Vagina (tissue), 2 donors: ENCODE data around the gene TSPAN12. TPM values are rescaled to one million over a fixed set of nuclear protein-coding genes. Genes with fewer than 3 reads are reported as not detected.
"Not testable (repeated sequence)": the region's sequence is repeated elsewhere in the genome, so short reads cannot be mapped to it uniquely, and the experiment has no call there.

Source experiments
- DNase-seq, 2 donors: peaks; one replicate each; pipeline ENCODE4 v3.0.0-alpha.2; 2017; ENCODE audit errors: extremely low spot score in 2 of 2
- H3K27ac ChIP-seq: fragments of 200-600 bp; sonication (generic); one replicate; pipeline ENCODE4 v1.5.1; 2019
- H3K27me3 ChIP-seq: fragments of 200-600 bp; sonication (generic); one replicate; pipeline ENCODE4 v1.5.1; 2019
- H3K36me3 ChIP-seq, 2 donors: fragments of 200-600 bp; sonication (generic); one replicate each; pipeline ENCODE4 v1.5.1; 2017 to 2019
- H3K4me1 ChIP-seq: fragments of 200-600 bp; sonication (generic); one replicate; pipeline ENCODE4 v1.5.1; 2019
- H3K4me3 ChIP-seq, 2 donors: fragments of 200-600 bp; sonication (generic); 1 replicate in 1 of 2; 2 replicates in 1 of 2; pipeline ENCODE4 v1.5.1; 2016 to 2019
- H3K9me3 ChIP-seq: fragments of 200-600 bp; sonication (generic); one replicate; pipeline ENCODE4 v1.5.1; 2019
- POLR2A ChIP-seq, 2 donors: fragments of 450-650 bp; IDR thresholded peaks; one replicate each; pipeline ENCODE4 v1.6.1; 2017; ENCODE audit warnings: antibody characterized with exemption in 2 of 2, mild to moderate bottlenecking in 2 of 2, moderate library complexity in 2 of 2
- POLR2AphosphoS5 ChIP-seq, 2 donors: sonication (generic); formaldehyde crosslinking; IDR thresholded peaks; one replicate each; pipeline ENCODE4 v1.9.0; 2017; ENCODE audit warnings: antibody characterized with exemption in 2 of 2, mild to moderate bottlenecking in 2 of 2, low read depth in 1 of 2; ENCODE audit not compliant: insufficient read depth in 1 of 2
- intact Hi-C: fragments of 100-400 bp; cut with DNase I; formaldehyde crosslinking; loops from one replicate; pipeline ENCODE4 v1.15.1; 2023
- total RNA-seq: library from RNA; depleted of rRNA; stranded (reverse); fragments of >200 nt; gene quantifications from one replicate; pipeline ENCODE4 v1.2.3, GENCODE V29; 2016
- TF ChIP-seq, protein P1 (sequence below), 3 experiments: fragments of 450-650 bp in 2 of 3; fragments of 200-600 bp in 1 of 3; sonication (generic) in 1 of 3; IDR thresholded peaks; one replicate each; pipeline ENCODE4 v1.5.1; 2017 to 2019; ENCODE audit warnings: antibody characterized with exemption in 3 of 3, mild to moderate bottlenecking in 2 of 3, moderate library complexity in 2 of 3

The TSPAN12 gene, protein sequence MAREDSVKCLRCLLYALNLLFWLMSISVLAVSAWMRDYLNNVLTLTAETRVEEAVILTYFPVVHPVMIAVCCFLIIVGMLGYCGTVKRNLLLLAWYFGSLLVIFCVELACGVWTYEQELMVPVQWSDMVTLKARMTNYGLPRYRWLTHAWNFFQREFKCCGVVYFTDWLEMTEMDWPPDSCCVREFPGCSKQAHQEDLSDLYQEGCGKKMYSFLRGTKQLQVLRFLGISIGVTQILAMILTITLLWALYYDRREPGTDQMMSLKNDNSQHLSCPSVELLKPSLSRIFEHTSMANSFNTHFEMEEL
- 9.6 TPM for total RNA-seq

DNA sequence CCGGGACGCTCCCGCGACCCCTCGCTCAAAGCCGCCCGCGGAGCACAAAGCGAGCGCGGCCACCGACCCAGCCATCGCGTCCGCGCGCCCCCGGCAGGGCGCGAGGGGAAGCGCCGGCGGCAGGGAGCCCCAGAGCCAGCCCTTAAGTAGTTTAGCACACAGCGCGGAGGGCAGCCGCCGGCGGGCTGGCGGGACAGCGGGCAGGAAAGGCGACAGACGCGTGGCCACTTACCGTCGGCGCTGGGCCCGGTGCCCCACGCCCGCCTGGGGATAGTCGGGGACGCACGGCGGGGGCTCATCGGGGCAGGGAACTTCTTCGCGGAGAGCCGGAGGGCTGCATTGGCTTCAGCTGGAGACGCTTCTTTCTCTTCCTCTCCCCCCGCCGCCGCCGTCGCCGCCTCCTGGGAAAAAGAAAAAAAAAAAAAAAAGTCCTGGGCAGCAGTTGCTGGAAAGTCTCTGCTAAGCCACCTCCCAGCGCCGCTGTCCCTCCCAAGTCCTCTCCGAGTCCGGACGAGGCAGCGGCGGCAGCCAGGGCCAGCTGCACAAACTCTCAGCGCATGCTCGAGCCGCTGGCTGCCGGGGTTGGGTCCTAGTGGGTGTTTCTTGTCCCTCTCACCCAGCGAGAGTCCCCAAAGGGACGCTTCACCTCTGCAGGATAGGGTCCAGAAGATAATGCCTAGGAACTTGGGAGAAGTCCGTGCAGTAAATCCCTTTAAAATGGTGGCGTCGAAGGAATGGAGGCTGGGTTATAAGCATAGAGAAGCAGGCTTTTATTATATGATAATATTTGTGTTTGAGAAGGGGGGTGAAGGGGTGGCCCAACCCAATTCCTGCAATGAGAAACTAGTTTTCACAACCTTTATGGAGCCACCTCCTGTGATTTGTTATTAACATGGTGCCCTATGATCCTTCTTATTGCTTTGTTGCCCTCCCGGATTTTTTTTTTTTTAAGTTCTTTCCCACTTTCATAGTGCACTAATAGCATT lies at the start of gene TSPAN12:
TSPAN12 (minus strand) TSS at position 557 of the 986 bp plus-strand sequence. CDS start 1,381 bp downstream, outside the sequence.
- Histone ChIP-seq H3K27me3 (no peaks in the 10 kb centered on the region), H3K36me3 (no peaks in the 10 kb centered on the region), H3K4me3 (peak within 1 kb of the TSS; percentile 56 to 74), H3K27ac (peak within 1 kb of the TSS; percentile 79), H3K4me1 (peaks cover 14% of the 10 kb centered on the region), H3K9me3 (no peaks in the 10 kb centered on the region)
- TF ChIP-seq POLR2AphosphoS5 (IDR thresholded peaks at IDR 0.05; ENCODE audit: insufficient read depth in 1 of 2, low read depth in 1 of 2) (peak; percentile 9 to 55), POLR2A (IDR thresholded peaks at IDR 0.05) (no peak)
- TF ChIP-seq, protein P1, sequence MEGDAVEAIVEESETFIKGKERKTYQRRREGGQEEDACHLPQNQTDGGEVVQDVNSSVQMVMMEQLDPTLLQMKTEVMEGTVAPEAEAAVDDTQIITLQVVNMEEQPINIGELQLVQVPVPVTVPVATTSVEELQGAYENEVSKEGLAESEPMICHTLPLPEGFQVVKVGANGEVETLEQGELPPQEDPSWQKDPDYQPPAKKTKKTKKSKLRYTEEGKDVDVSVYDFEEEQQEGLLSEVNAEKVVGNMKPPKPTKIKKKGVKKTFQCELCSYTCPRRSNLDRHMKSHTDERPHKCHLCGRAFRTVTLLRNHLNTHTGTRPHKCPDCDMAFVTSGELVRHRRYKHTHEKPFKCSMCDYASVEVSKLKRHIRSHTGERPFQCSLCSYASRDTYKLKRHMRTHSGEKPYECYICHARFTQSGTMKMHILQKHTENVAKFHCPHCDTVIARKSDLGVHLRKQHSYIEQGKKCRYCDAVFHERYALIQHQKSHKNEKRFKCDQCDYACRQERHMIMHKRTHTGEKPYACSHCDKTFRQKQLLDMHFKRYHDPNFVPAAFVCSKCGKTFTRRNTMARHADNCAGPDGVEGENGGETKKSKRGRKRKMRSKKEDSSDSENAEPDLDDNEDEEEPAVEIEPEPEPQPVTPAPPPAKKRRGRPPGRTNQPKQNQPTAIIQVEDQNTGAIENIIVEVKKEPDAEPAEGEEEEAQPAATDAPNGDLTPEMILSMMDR (IDR thresholded peaks at IDR 0.05) = peak in 1 of 3 experiments; percentile 41
- intact Hi-C loops = no loop called here
- DNase-seq = no peak

DNA sequence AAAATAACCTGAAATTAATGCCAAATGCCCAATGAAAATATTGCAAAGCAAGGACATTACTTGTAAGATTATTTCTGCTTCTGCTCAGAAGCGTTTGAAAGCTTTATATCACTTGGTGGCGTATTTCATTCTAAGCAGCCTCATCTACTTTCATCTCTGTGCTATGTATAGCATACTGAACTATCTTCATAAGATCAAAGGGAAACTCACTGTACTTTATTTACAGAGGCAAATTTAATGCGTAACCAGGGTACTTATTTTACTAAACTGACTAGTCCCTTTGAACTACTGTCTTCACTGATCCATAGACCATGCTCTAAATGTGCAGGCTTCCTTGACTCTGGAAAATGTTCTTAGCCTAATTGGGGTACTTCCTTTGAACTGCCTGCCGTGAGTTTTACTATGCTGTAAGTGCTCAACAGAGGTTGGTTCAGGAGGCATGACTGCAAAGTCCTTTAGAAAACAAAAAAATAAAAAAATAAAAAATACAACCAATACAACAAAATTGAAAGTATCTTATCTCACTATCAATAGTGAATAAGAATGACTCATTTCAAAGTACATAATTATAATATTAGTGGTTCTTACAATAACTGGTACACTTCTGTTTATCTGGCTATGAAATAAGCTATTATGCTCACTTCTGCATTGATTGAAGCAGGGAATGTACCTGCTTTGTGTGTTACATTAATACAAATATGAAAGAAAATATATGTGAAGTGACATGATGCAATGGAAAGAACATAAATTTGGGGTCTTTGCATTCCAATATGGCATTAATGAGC lies 41.0 kb upstream of the TSPAN12 start:
- Histone ChIP-seq H3K27ac (no peak overlapping the region), H3K4me3 (no peak overlapping the region), H3K36me3 (no peaks in the 10 kb centered on the region), H3K9me3 (no peaks in the 10 kb centered on the region), H3K4me1 (no peaks in the 10 kb centered on the region), H3K27me3 (no peaks in the 10 kb centered on the region)
- DNase-seq = no peak
- no peak for TF ChIP-seq POLR2A (IDR thresholded peaks at IDR 0.05)
- no peak for TF ChIP-seq POLR2AphosphoS5 (IDR thresholded peaks at IDR 0.05; ENCODE audit: insufficient read depth in 1 of 2, low read depth in 1 of 2)
- TF ChIP-seq, protein P1 (IDR thresholded peaks at IDR 0.05) = no peak
- intact Hi-C loops = no loop called here

DNA sequence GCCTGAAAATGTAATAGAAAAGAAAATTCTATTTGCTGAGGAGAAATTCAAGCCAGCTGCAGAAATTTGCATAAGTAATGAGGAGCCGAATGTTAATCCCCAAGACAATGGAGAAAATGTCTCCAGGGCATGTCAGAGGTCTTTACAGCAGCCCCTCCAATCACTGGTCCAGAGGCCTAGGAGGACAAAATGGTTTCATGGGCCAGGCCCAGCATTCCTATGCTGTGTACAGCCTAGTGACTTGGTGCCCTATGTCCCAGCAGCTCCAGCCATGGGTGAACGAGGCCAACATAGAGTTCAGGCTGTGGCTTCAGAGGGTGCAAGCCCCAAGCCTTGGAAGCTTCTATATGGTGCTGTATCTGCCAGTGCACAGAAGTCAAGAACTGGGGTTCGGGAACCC lies 37.3 kb upstream of the TSPAN12 start:
- H3K9me3 ChIP-seq, H3K4me1 ChIP-seq, DNase-seq, H3K36me3 ChIP-seq, H3K27ac ChIP-seq, H3K27me3 ChIP-seq, H3K4me3 ChIP-seq, intact Hi-C loops: not testable (repeated sequence)

DNA sequence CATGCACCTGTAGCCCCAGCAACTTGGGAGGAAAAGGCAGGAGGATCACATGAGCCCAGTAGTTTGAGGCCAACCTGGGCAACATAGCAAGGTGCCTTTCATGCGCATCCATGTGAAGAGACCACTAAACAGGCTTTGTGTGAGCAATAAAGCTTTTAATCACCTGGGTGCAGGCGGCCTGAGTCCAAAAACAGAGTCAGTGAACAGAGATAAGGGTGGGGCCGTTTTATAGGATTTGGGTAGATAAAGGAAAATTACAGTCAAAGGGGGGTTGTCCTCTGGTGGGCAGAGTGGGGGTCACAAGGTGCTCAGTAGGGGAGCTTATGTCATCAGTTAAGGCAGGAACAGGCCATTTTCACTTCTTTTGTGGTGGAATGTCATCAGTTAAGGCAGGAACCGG lies 27.7 kb upstream of the TSPAN12 start:
- H3K27ac ChIP-seq, H3K4me3 ChIP-seq, H3K27me3 ChIP-seq, intact Hi-C loops, H3K36me3 ChIP-seq, DNase-seq, H3K4me1 ChIP-seq, H3K9me3 ChIP-seq: not testable (repeated sequence)

DNA sequence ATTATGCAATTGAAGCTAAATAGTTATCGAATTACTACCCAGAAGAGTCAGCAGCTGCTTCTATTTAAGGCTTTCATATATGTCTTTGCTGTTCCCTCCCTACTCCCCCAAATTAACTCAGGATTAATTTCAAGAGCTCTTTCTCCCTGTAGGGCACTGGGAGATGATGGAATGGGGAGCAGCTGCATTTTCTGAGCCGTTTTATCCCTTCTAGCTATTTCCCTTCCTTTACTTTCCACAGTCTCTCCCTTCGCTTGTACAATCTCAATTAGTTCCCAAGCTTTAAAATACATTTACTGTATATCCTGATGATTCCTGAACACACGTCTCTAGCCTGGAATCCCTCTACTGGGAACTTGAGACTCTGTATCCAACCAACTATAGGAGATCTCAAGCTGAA lies 19.8 kb upstream of the TSPAN12 start:
- Histone ChIP-seq H3K27ac (no peak overlapping the region), H3K4me1 (no peaks in the 10 kb centered on the region), H3K9me3 (no peaks in the 10 kb centered on the region), H3K27me3 (no peaks in the 10 kb centered on the region), H3K4me3 (no peak overlapping the region), H3K36me3 (no peaks in the 10 kb centered on the region)
- intact Hi-C loops = no loop called here
- TF ChIP-seq, protein P1 (IDR thresholded peaks at IDR 0.05) = no peak
- TF ChIP-seq POLR2AphosphoS5 (IDR thresholded peaks at IDR 0.05; ENCODE audit: insufficient read depth in 1 of 2, low read depth in 1 of 2) = no peak
- no peak for TF ChIP-seq POLR2A (IDR thresholded peaks at IDR 0.05)
- no peak for DNase-seq
